ENCODE data around the gene S100A9.

S100A9 gene

DNA sequence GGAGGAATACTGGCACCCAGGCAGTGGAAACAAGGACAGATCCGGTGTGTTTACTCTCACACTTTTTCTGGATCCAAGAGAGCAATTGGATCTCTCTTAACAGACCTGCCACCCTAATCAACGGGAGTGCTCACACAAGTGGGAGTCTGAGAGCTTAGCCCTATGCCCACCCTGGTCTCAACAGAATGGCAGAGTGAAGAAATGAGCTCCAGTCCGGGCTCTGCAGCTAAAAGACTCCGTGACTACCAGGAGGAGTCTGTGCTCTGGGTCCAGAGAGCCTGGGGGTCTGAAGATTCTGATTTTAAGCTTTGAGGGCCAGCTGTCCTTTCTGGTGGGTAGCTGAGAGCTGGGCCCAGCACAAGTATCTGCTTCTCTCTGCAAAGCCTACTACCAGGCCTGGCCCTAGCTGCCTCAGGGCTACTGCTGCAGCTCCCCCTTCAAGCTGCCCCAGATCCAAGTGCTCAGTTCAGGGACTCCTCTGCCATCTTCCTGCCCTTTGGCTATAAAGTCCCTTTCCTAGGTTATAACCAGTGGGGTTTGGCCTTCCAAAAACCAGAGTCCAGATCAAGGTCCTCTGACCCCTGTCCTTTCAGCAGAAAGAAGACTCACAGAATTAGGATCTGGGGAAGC, 3.9 kb downstream of the S100A9 start:
- DNase-seq: no peak

GRCh38 chr1:153362187-153362775, 4.6 kb downstream of the S100A9 start:
- DNase-seq: no peak

GRCh38 chr1:153363641-153364040, 6.0 kb downstream of the S100A9 start:
- no peak for DNase-seq

DNA sequence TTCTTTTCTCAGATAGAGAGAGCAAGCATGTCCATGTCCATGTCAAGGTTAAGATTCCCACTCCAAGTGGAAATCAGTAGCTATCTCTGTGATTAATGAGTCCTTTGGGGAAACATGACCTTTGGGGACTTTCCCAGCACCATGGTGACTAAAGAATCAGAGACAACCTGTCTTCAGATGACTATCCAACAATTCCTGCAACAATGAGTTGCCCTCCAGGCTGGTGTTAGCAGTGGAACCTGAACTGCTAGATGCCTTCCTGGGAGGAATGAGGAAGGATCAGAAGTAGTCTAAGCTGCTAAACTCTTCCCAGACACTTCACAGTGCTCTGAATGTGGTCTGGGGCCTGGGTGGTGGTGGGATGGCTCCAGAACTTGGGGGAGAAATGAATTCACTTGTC, 6.5 kb downstream of the S100A9 start:
- no peak for DNase-seq

DNA sequence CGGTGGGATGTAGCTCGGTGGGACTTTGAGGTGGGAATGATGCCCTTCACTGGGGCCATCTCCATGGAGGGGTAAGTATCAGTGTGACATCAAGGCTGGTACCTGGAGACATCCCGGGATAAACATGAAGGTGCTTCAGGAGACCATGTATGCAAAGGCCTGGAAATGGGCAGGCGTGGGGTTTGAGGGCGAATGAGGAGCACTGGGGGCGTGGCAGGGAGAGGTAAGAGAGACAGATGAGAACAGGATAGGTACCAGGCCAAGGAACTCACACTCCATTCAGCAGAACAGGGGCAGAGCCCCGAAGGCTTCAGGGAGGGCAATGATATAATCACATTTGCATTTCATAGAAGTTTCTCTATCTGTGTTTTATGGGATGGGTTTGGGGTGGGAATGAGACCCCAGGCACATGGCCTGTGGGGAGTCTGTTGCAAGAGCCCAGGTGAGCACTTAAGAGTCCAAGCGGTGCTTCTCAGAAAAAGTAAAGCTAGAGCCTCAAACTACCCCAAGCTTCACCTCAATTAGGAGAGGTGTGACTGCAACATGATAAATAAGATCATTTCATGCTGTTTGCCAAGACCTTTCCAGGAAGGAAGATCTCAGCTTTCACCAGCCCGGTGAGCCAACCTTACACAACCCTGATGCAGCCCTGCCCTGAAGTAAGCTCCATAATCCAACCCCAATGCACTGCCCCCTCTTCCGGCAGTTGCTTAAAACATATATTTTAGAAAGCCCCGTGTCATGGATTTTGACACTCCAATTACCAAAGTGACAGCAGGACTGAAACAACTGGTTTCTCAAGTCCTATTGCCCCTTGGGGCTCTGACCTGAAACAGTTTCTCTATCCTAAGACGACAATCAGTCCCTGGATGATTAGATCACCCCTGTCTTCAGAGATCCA, 7.4 kb downstream of the S100A9 start:
- no peak for DNase-seq

DNA sequence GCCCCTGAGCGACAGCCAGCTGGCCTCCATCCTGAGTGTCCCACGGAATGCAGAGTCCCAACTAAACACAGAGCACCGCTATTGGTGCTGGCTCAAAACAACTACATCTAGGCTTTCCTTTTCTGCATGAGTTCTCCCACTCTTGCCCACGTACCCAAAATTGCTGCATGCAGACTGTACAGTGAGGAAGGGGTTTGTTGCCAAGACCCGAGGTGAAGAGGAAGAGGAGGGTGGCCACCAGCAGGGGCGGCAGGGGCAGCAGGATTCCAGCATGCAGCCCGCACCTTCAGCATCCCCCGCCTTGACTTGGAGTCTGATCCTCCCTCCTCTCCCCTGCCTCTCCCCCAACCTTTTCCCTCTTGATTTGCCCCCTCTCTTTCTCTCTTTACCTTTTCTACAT, 8.0 kb downstream of the S100A9 start:
- no peak for DNase-seq

GRCh38 chr1:153366261-153366660, 8.6 kb downstream of the S100A9 start:
- no peak for DNase-seq

GRCh38 chr1:153367090-153367489, 9.4 kb downstream of the S100A9 start:
- no peak for DNase-seq

GRCh38 chr1:153368495-153368894, 10.8 kb downstream of the S100A9 start:
- no peak for DNase-seq

DNA sequence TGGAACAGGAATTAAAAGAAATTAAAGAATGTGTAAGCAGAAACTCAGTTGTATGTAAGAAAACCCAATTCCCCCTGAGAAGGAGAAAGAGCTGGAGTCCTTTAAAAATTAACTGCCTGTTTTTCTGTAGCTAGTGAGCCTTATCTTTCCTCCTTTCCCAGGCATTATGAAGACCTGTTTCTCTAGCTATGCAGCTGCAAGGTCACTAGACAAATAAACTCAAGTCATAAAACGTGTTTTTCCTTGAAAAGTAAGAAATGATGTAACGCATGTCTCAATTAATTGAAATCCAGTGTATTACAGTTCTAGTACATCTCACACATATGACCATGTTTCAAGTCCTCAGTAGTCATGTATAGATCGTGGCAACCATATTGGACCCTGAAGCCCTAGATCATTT, 12.5 kb downstream of the S100A9 start:
- DNase-seq: no peak

GRCh38 chr1:153371231-153371630, 13.6 kb downstream of the S100A9 start:
- no peak for DNase-seq

GRCh38 chr1:153372571-153372970, 14.9 kb downstream of the S100A9 start:
- DNase-seq: no peak

DNA sequence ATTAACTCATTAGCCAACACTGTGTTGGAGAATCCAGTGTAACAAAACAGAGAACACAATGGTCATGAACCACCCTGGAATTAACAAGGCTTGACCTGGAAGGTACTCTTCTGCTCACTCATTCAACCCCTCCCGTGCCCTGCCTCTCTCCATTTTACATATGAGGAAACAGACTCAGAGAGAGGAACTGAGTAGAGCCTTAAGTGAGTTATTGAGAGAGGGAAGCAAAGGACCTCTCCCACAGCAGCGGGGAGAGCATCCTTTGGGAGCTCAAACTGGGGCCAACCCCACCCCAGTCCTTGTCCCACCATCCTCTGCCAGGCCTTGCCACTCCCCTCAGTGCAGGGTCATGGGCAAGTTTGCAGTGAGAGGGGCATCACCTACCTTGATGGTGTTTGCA, 16.4 kb downstream of the S100A9 start:
- no peak for DNase-seq

GRCh38 chr1:153375511-153375910, 17.9 kb downstream of the S100A9 start, which contains the start of gene S100A12:
Gene S100A12 (minus strand): TSS chr1:153375621. CDS start chr1:153374592, 1,029 bp downstream.
- no peak for DNase-seq

DNA sequence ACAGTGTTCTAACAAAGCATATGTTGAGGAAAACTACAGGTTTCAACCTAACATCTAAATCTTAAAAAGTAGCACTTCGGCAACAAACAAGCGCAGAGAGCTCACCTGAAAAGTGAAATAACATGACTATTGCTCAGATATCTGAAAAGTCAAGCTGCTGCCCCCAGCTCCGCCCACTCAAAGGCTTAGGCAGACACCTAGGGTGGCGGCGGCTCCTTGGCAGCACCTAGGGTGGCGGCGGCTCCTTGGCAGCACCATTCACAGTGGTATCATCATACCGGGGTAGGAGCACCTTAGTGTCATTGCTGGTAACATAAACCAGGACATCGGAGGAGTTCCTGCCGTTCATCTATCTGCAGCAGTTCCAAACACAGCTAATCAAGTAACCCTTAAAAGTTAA, 21.9 kb downstream of the S100A9 start:
- DNase-seq: no peak

DNA sequence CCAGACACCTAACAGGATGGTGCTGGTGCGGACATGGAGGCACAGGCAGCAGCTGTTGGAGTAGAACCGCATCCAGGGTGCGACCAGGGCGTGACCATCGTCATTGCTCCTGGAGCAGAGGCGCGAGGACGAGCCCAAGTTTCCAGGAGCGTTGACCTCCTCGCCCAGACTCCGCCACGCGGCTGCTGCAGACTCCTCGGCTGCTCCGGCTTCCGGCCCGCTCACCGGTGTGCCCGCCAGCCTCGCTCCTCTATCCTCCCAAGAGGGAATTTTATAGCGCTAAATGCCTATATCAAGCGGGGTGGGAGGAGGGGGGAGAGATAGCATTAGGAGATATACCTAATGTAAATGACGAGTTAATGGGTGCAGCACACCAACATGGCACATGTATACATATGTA, 23.1 kb downstream of the S100A9 start:
- no peak for DNase-seq

DNA sequence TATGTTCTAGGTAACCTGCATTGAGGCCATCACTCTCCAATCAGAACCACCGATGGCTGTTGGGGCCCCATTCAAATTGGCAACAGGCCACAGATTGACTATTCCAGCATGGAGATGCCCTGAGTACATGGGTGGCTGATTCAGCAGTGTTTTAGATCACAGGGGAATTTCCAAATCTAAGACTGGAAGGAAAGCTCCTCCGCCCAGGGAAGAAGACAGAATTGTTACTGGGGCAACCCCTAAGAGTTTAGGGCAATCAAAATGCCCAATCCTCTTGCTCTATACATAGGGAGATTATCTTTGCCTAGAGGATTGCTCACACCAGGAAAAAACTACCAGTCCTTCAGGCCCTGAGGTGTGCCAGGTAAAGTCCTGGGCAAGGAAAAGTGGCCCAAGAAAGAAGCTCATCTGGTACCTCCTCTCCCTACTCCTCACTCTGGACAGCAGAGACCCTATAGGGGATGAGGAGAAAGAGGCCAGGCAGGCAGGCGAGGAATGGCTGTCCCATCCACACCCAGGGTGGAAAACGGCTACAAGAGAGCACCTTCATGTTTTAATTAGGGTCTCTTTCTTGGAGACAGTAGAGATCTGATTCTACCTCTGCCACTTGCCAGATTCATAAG, 27.4 kb downstream of the S100A9 start:
- DNase-seq: no peak

DNA sequence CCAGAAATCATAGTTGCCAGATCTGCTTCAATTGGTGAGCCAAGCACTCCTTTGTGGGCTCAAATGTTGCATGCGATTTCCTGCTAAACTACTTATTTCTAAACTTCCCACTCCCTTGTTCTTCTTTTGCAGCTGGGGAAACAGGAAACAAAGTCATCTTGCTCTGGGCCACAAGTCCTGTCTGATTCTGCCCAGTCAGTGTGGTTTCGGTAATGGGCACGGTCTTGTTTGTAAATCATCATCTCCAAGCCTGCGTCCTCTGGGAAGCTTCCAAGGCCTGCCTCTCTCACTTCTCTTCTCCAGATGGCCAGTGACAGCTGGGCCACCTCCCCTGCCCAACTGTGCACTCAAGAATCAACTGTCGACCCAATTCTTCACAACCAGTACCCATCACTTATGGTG, 28.8 kb downstream of the S100A9 start:
- no peak for DNase-seq

DNA sequence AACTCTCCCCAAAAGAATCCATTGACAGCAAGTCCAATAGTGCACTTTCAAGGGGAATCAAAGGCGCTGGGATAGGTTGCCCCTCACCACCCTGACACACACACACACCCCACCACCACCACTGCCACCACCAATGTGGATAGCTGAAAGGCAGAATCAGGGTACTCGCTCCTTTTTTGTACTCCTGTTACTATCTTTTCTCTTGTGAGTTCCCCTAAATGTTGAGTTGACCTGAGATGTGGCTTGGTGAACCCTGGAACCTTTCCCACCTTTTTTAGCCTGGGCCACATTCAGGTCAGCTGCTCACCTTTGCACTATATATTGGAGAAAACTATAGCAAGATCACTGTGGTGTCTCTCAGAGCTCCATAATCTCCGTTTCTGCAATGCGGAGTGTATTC, 29.3 kb downstream of the S100A9 start:
- no peak for DNase-seq

DNA sequence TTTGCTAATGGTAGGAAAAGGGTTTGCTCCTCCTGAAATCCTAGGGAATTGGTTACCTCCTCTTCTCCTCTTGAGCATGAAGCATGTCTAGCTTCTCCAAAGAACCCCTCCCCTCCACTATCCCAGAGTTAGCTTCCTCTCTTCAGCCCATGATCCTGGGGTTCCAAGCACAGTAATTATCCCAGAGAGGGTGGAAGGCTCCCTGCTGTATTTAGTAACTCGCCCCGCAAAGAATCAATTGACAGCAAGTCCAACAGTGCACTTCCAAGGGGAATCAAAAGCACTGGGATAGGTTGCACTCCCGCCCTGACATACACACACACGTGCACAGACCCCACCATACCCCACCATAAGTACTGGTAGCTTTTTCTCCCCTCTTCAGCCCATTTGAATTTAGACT, 30.1 kb downstream of the S100A9 start:
- DNase-seq: no peak

DNA sequence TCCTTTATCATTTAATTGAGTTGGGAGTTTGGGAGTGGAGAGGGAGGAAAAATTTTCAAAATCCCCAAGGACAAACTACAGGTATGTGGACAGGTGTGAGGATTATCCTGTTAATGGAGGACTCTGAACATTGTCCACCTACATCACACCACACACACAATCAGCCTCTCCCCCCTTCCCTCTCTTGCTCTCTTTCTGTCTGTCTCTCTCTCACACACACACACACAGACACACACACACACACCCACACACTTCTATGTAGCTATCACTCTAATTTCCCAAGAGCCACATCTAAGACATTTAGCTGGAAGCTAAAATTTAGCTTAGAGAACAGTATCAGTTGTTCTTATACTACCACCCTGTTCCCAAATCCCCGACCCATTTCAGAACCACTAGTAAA, 31.7 kb downstream of the S100A9 start:
- DNase-seq: no peak

- DNase-seq: no peak
These were observed 32.6 kb downstream of the S100A9 start for GRCh38 chr1:153389973-153390879.

All from NCI-H2081 treated with DMSO at 0.1 percent for 48 hours (cell line).